Stimulated activated CD8-positive, alpha-beta memory T cell treated with anti-CD3 and anti-CD28 coated beads, Interleukin-15, amount 100 ng/mL, for 48 hours (primary cell): Measurements from ENCODE around the gene CPLX3.
A peak's percentile ranks its signal among the peaks of the same experiment; 100 is the strongest.

Experiments used
- DNase-seq, 2 donors: peaks; one replicate each; pipeline ENCODE4 v3.0.0-alpha.2; 2020; ENCODE audit warnings: low read depth in 2 of 2

Gene CPLX3

DNA sequence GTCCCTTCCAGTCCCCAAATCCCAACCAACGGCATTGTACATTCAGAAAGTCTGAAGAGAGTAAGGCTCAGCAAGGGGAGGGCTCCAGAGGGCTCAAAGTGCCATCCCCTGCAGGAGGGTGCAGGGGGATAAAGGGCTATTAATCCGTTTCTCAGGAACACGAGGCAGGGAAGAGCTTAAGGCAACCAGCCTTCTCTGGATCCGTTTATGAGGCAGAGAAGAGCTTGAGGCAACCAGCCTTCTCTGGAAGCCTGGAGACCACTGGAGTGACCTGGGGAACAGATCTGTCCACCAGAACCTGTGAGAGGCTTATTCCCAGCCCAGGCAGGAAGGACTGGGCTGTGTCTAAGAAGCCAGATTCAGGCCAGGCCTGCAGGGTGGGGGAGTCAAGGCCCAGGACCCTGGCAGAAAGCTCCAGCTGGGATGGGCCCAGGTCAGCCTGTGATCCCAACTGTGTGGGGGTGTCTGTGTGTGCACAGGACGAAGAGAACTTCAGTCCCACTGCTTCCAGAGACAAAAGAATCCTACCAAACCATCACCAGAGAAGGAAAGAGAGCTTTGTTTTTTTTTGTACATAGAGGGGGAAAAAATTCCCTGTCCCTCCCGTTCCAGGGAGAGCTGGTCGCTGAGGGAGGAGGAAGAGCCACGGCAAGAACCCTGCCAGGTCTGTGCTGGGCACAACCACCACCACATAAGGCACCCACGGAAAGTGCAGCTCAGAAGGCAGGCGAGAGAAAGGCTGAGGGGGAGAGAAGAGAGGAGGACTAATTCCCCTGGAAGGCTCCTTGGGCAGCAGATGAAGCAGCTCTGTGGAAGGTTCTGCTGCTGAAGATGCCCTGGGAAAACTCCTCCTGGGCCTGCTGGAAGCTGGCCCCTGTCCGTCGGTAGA, 18.1 kb downstream of the CPLX3 start:
- peak in 1 of 2 donors; percentile 1 for DNase-seq

DNA sequence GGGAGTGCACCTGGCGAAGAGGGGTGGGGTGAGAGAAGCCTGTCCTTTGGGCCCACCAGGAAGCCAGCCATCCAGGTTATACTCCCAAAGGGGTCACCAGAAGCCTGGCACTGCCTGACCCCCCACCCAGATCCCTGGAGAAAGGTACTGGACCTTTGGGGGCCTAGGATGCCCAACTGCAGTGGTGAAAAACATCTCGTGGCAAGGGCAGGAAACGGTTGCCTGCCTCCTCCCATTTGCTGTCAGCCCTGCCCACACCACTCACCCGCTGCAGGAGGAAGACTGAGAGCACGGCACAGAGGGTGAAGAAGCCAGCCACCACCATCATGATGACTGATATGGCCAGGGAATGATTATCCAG, 18.8 kb downstream of the CPLX3 start:
- peak; percentile 36 for DNase-seq

DNA sequence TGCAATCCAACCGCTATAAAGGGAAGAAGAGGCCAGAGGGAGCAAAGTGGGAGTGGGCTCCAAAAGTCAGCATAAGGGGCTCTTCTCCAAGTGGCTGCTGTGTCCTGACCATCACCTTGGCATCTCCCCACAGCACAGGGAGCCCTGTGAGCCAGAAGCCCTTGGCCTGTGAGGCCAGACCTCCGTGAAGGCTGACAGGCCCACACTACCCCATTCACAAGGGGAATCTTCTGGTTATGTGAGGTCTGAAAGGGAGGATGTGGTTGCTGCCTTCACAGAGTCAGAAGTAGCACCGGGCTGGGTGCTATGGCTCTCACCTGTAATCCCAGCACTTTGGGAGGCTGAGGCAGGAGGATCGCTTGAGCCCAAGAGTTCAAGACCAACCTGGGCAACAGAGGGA, 19.2 kb downstream of the CPLX3 start:
- peak in 1 of 2 donors; percentile 3 for DNase-seq

DNA sequence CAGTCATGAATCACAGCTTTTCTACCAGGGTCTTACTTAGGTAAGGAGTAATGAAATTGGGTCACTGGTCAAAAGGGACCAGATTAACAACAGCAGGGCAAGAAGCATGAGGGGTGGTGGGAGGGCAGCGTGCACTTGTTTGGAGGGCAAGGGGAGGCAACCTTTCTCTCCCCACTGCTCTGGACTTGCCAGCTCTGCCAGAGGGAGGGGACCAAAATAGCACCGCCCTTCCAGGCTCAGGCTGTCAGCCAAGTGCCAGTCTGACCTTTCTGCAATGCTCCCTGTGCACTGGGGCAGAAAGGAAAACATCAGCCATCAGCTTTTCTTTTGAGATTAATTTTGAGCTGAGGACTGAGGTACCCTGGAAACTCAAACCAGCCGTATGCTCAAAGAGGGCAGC, 21.0 kb downstream of the CPLX3 start:
- no peak for DNase-seq

DNA sequence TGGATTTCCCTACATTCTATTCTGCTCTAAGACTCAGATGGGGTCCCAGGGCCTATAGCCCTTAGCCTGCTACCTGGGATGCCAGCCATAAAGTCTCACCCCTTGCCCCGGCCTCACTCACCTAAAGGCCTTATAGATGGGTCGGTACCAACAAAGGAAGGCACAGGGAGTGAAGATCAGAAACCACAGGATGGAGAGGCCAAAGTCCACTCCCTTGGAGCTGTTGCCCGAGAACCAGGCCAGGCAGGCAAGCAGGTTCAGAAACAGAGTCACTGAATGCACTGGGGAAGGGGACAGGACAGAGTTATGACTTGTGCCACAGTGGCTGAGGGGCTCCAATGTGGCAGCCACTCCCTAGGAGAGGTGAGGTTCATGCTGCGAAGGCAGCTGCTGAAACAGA, 24.0 kb downstream of the CPLX3 start:
- DNase-seq = no peak

DNA sequence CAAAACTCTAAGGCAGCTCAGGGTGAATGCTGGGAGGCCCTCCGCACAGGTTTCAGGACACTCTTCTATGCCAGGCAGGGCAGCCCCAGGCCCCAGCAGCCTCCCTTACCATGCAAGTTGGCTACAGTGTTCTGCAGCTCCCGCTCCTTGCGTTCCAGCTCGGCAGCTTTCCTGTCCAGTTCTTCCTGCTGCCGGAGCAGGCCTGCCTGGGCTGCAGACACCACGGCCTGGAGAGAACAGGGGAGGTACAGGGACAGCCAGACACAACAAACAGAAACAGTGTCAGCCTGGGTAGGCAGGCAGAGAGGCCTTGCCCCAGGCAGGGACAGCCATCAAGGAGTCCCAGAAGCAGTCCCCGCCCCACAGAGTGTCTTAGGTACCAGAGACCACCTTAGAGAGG, 25.5 kb downstream of the CPLX3 start:
- no peak for DNase-seq

DNA sequence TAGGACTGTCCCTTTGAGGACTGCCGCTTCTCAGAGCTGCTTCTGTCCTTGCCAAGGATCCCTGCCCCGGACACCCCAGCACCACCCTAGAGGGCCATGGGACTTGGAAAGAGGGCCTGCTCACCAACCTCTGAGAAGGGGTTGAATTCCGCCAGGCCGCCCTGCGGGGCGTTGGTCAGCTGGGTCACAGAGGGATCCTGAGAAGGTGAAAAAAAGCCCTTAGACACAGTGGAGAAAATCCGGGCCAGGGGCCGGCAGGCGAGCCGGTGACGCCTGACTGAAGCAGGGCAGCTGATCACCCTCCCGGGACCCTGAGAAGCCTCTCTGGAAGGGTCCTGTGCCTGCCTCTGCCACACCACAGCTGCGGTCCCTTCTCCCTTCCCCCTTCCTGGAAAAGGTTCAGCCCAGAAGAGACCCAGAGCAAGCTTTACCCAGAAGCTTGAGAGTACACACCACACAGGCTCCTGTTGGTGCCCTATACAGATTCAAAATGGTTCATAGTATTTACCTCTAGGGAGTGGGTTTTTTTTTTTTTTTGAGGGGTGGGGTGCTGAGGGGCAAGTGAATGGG, 28.1 kb downstream of the CPLX3 start:
- DNase-seq = no peak

DNA sequence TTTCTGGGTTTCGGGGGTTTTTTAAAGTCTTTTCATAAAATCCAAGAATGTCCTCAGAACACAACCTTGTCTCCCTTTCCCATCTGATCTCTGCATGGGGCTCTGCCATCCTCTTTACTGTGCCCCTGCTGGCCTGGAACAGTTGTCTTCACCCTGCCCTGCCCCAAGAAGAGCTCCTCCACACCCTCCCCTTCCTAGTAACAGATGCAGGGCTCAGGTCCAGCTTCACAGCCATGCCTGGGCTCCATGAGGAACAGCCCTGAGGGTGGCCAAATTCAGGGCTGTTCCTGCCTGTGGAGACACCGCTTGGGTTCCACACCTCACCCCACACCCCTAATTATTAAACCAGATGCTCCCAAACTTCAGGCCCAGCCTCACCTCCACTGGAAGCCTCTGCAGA, 29.4 kb downstream of the CPLX3 start:
- no peak for DNase-seq

DNA sequence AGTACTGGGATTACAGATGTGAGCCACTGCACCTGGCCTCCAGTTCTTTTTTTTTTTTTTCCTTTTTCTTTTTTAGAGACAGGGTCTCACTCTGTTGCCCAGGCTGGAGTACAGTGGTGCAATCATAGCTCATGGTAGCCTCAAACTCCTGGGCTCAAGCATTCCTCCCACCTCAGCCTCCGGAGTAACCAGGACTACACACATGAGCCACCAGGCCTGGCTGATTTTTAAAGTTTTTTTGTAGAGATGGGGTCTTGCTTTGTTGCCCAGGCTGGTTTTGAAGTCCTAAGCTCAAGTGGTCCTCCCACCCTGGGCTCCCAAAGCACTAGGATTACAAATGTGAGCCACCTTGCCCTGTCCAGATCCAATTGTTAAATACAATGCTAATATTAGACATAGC, 30.1 kb downstream of the CPLX3 start:
- no peak for DNase-seq

DNA sequence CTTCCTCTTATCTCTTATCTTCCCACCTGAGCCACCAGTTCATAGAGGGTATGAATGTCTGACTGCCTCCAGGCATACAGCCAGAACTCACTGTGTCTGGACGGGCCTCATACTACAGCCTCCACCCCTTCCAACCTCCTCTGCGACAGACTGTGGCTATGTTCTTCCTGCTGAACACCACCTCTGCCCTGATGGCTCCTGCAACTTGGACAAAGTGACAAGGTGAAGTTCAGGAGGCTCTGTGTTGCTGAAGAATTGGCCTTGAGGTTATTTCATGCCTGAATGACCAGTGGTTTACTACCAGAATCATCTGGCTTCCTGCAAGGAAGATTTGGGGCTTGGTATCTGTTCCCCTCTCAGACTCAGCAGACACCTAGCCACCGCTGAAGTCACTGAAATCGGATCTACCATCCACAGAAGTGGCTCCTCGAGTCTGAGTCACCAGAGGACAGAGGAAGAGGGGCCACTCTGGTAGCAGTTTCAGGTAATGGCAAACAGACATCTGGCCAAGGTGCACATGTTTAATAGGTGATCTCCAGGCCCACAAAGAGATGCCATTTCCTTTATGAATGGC, 30.7 kb downstream of the CPLX3 start:
- DNase-seq = no peak

DNA sequence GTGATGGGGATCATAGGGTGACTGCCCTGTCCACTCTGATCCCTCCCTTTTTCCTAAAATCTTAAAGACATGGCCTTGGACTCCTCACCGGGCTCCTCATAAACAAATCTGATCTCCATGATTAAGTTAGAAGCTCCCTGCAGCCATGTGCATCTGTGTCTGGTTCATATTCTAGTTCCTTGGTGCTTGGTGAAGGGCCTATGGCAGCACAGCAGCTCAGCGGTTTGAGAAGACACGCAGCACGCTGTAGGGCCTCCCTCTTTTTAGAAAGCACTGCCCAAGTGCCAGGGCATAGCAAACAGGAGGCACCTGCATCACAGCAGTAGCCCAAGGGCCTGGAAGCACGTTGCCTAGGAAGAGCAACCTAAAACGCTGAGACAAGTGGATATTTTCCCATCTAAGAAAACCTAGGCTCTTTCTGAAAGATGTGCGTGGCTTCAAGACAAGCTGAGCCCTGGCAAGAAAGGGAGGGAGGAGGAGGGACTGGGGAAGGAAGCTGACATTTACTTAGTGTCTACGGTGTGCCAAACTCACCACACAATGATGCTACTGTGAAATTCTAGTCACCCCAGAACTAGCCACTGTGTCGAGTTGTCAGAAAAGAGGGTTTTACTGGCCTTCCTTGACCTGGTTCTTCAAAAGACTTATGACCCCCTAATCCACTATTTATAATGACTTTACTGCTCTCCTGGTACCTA, 31.4 kb downstream of the CPLX3 start:
- DNase-seq = no peak

DNA sequence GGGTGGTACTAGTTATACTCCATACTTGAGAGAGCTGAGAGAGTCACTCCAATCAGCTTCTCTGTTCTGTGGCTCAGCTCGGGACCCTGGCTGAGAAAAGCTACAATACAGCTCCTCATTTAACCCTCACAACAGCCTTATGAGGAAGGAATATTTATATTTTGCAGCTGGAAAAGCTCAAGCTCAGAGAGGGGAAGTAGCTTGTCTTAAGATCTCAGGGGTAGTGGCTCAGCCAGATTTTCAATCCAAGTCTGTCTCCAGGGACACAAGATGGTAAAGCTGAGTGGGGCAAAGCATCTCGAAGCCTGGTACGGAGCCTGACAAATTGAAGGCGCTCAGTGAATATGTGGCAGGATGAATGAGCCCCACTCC, 31.9 kb downstream of the CPLX3 start:
- DNase-seq = no peak

DNA sequence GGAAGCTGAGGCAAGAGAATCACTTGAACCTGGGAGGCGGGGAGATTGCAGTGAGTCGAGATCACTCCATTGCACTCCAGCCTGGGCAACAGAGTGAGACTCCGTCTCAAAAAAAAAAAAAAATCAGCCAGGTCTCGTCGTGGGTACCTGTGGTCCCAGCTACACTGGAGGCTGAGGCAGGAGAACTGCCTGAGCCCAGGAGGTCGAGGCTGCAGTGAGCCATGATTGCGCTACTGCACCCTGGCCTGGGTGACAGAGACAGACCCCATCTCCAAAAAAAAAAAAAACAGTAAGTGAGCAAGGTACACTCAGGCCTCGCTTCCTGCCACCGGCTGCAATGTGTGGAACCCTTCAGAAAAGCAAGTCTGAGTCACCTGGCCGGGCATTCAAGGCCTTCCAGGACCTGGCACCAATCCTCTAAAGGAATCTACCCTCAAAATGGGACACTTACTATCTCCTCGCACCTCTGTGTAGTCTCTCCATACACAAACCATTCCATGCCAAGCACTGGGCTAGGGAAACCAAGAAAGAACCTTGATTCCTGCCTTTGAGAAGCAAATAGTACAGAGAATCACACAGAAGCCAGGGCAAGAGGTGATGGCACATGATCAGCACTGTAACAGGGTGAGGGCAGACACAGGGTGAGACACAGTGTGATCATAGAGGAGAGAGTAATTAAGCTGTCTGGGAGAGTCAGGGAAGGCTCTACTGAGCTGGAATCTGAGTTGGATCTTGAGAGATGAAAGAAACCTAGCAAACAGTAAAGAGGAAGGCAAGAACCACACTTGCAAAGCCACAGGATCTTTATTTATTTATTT, 37.0 kb downstream of the CPLX3 start:
- no peak for DNase-seq

DNA sequence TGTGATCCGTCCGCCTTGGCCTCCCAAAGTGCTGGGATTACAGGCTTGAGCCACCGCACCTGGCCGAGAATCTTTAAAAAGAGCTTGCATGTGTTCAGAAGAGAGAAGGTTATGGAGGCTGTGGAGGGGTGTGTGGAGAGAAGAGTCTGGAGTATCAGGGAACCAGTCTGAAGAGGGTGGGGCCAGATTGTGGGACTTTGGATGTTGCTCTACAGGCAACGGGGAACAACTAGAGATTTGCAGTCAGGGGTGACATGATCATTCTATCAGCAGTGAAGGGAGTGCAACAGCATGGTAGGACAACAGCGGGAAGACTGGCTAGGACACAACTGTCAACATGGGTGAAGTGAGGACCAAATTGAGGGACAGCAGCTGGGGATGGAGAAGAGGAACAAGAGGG, 37.9 kb downstream of the CPLX3 start:
- no peak for DNase-seq

DNA sequence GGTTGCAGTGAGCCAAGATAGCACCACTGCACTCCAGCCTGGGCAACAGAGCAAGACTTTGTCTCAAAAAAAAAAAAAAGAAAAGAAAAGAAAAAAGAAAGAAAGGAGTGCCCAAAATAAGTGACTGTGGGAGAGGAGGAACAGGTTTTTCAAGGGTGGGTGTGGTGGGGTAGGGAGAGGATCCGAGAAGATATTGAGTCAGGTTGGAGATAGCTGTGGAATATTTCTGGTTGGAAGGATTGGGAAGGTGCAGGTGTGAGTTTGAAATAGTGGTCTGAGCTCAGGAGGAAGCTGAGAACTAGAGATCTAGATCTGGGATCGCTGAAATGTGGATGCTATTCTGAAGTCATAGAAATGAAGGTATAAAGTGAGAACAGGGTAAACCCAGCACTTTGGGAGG, 38.9 kb downstream of the CPLX3 start:
- DNase-seq = no peak

DNA sequence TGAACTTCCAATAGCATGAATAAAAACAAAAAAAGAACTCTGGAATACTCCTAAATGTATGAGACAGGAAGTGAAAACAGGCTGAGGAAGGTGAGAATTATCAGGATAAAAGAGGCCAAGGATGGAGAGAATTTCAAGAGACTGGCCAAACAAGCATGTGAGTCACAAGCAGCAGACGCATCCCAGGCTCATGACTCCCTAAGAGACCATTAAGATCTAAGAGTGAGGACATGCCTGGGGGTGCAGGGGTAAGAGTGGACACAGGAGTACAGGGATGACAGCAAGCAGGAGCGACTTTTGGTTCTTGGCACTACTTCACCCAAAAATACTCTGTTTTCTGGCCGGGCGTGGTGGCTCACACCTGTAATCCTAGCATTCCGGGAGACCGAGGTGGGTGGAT, 39.7 kb downstream of the CPLX3 start:
- DNase-seq = no peak

DNA sequence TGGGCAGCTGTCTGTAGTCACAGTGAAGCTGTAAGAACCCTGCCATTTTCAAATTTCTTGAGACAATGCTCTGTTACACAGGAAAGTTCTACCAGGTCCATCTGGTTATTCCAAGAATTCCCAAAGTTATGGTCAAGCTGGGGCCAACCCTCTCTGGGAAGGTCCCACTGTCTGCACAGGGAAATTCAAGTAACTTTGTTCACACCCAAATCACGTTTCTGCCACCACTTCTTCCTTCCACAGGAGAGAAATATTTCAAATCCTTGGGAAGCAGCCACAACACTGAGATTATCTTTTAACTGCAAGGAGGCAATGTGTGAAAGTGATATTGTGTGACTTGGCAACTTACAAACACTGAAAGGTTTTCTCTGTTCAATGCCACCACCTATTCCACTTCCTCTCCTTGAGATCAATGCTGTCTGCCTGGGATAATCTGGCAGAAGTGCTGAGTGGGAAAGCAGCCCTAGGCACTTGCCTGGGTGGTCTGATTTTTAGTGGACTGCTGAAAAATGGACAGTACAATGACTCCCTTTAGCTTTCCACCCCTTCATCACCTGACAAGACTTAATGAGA, 41.1 kb downstream of the CPLX3 start:
- no peak for DNase-seq

DNA sequence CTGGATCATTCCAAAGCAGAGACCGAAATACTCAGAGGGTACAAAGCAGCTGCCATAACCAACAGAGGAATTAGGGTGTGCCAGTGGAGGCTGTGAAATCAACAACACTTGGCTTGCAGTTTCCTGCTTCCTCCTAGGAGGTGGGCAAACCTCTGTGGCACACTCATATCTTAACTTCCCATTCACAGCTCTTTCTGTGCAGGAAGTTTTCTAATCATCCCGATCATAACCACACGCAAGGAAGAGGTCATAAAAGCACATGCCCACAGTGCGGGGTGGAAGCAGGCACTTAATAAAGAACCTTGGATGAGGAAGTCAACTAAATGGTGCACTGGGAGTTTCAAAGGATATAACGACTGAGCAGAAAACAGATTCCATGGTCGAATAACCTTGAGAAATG, 41.6 kb downstream of the CPLX3 start:
- no peak for DNase-seq

DNA sequence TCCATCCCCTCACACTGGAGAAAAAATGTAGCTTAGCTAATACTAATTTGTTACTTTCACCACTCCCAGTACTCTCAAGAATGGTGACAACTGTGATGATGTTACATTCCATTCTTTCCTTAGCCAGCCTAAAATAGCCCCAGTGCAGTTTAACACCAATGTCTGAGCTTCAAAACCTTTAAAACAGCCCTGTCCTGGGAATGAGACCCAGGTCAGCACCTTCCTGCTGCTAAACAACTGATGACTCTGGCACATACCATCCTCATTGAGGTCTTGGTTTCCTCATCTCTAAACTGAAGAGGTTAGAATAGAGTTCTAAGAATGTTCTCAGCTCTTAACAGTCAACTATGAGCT, 42.9 kb downstream of the CPLX3 start:
- no peak for DNase-seq

DNA sequence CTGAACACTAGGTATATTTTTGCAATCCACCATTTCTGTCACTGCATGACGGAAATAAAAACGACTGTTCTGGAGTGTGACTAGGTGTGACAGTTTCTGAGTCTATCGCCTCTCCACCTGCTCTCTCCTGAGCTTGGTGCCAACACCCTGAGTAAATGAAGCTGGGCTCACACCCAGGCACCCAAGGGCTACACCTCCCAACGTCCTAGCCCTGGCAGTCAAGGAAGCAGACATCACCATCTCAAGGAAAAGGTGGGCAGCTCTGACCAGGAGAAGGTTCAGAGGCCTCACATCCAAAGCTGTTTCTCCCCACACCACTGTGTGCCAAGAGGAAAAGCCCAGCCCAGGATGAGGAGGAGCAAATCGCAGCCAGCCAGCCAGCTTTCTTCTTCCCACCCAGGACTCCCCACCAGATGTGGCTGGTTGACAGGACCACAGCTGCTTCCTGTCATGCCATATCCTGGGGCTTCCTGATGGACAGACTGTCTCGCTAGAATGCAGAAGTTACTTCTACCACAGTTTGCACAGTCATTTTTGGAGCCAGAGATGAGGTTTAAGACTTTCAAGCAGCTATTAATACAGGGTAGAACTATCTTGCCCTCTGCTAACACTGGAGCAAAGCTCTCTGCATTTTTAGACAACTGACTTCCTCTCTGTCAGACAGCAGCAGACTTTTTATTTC, 43.4 kb downstream of the CPLX3 start:
- DNase-seq = no peak
